ENCODE data around the gene UEVLD.
A peak's percentile ranks its signal among the peaks of the same experiment; 100 is the strongest.

UEVLD gene

DNA sequence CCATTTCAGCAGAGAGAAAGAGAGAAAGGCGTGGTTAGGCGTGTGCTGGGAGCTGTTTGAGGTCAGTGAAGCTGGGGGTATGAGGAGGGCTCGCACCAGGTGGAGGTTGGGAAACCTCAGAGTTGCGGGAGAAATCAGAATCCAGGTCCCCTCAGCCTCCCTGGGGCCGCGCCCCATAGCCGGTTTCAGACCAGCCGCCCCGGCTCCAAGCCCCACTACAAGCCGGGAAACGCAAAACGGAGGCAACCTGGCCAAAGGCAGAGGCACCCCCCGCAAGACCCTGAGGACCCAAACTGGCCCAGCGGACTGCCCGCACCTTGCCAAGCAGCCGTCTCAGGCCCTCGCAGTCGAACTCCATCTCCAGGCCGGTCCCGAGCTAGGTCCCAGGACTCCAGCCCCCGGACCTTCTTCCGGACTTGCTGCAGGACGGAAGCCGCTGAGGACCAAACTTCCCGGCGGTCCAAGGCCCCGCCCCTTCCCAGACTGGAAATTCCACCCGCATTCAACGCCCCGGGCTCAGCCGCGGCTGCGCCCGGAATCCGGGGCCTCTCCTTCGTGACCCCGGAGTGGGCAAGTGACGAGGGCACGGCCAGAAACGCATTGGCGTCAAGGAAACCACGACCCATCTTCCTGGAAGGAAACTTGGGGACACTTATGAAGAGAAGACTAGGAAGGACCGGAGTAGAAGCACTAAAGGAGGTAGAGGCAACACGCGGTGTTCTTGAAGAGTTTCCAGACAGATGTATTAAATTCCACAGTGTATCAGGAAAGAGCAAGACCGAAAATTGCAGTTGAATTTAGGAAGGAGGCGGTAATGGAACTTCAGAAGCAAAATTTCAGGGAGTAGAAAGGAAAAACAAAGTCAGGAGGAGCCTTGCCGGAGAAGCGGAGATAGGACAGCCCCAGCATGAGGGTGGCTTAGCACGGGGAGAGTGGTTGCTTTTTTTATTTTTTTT lies at the start of gene UEVLD:
Gene UEVLD, minus strand, starts transcription at position 438 of the 956 bp plus-strand sequence. Its CDS starts 80 bp downstream, at position 358.
- H3K4me3 ChIP-seq (replicated peaks; ENCODE audit: low read depth, low read length), result peak within 1 kb of the TSS; percentile 82
- TF ChIP-seq, protein P1, sequence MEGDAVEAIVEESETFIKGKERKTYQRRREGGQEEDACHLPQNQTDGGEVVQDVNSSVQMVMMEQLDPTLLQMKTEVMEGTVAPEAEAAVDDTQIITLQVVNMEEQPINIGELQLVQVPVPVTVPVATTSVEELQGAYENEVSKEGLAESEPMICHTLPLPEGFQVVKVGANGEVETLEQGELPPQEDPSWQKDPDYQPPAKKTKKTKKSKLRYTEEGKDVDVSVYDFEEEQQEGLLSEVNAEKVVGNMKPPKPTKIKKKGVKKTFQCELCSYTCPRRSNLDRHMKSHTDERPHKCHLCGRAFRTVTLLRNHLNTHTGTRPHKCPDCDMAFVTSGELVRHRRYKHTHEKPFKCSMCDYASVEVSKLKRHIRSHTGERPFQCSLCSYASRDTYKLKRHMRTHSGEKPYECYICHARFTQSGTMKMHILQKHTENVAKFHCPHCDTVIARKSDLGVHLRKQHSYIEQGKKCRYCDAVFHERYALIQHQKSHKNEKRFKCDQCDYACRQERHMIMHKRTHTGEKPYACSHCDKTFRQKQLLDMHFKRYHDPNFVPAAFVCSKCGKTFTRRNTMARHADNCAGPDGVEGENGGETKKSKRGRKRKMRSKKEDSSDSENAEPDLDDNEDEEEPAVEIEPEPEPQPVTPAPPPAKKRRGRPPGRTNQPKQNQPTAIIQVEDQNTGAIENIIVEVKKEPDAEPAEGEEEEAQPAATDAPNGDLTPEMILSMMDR (IDR thresholded peaks at IDR 0.05; ENCODE audit: low read depth, low read length, missing control alignments), result no peak
- DNase-seq (ENCODE audit: extremely low read depth, low read depth), result peak; percentile 57

DNA sequence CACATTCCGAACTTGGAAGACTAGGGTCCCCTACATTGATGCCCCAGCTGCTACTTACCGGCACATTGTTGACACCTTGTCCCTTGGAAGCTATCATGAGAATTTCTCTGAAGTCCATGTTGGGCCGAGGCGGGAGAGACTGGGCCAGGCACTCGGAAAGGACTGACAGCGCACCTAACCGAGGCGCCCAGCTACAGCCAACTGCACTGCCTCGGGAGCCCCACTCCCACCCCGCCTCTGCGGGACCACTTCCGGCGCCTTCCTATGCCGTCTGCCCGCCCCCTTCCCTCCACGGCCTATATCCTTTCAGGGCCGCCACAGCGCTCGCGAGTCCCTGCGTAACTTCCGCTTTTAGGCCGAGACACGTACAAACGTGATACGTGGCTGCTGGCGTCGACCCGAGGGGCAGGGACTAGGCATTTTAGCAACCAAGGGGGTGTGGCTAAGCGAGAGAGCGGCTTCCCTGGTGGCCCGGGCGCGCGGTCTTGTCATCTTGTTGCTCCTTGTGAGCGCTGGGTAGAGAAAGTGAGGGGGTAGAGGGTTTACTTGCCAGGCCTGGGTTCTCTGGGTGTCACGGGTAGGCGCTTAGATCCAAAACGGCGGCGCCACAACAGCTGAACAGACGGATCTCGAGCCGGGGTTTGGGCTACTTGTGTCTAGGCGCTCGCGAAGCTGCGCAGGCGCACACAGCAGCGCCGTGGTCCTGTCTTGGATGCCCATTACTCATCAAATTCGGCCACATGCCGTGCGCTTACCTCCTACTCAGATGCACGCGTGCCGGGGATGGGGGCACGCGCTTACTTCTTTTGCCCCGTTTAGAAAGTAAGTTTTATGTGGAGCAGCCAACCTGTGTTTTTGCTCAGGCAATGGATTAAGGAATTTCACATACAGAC lies 45.9 kb upstream of the UEVLD start, which contains the start of gene SPTY2D1:
Gene SPTY2D1, minus strand, starts transcription at position 203 of the 893 bp plus-strand sequence. Its CDS starts 85 bp downstream, at position 118.
- TF ChIP-seq, protein P1 (IDR thresholded peaks at IDR 0.05; ENCODE audit: low read depth, low read length, missing control alignments), result no peak
- peak within 1 kb of the TSS; percentile 100 for H3K4me3 ChIP-seq (replicated peaks; ENCODE audit: low read depth, low read length)
- peak; percentile 97 for DNase-seq (ENCODE audit: extremely low read depth, low read depth)

DNA sequence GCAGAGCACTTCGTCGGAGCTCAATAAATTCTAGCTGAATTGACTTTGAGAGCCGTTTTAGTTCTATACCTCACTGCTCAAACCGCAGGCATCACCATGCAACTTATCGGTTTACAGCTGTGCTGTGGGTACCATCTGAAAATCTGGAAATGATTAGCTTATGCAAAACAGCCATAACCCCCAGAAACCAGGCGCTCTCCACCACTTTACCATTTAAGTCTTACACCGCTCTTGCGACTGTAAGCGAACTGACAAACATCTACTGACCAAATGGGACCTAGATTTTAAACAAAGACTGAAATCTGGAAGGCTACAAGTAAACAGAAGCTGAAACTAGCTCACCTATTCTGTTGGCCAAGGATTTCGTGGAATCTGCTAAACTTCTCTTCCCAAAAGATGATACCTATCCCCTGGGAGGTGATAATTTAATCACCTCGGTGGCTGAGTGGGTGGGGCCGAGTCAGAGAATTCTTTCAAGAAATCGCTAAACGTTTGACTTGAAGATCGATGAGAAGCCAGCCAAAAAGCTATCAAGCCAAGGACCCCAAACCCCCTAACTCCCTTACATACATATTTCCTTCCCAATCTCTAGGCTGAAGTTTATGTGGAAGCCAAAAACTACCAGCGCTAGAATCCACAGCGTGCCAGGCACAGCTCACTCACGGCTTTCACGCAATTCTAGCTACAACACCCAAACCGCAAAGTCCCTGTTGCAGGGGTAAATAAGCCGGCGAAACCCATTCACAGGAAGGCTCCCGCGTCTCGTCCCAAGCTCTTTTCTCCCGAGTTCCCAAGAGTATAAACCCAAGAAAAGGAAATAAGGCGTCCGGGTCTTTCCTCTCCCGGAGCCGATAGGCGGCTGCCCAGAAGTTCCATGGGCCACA lies 45.0 kb upstream of the UEVLD start:
- peak overlapping the region; percentile 100 for H3K4me3 ChIP-seq (replicated peaks; ENCODE audit: low read depth, low read length)
- TF ChIP-seq, protein P1 (IDR thresholded peaks at IDR 0.05; ENCODE audit: low read depth, low read length, missing control alignments), result no peak
- peak; percentile 48 for DNase-seq (ENCODE audit: extremely low read depth, low read depth)

DNA sequence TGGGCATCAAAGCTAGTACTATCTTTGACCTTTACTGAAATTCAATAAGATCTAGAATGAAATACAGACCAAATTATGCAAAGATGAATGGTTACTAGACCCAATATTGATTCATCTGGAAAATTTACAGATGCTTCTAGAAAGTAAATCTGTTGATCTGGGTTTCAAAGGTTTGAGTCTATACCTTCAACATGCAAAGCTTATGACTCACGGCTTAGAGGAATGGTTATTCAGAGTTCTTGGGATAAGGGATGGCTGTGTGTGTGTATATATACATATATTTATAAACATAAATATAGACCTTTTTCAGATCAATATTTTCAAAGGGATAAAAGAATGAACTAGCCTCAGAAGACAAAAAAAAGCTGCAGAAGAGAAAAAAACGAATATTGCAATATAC lies 44.3 kb upstream of the UEVLD start:
- peak overlapping the region; percentile 100 for H3K4me3 ChIP-seq (replicated peaks; ENCODE audit: low read depth, low read length)
- TF ChIP-seq, protein P1 (IDR thresholded peaks at IDR 0.05; ENCODE audit: low read depth, low read length, missing control alignments), result no peak

DNA sequence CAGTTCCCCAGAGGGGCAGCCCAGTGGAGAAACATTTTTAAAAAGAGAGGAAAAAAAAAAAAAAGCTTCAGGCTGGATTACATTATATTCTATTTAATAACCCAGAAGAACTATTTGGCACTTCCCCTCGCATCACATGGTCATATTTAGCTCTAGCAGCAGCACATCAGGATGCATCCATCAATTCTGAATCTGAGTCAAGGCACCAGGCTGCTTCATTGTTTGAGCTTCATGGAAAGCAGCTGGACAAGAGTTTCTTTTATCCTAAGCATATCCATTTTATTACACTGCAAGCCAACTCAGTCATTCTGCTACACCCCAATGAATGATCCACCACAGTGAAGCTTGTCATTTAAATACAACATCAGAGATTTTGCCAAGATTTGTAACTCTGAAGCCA lies 35.6 kb upstream of the UEVLD start:
- H3K4me3 ChIP-seq (replicated peaks; ENCODE audit: low read depth, low read length), result no peak overlapping the region
- no peak for DNase-seq (ENCODE audit: extremely low read depth, low read depth)
- TF ChIP-seq, protein P1 (IDR thresholded peaks at IDR 0.05; ENCODE audit: low read depth, low read length, missing control alignments), result no peak

More for the DNA sequence above, 44.3 kb upstream of the UEVLD start:
- no peak for DNase-seq (ENCODE audit: extremely low read depth, low read depth)

DNA sequence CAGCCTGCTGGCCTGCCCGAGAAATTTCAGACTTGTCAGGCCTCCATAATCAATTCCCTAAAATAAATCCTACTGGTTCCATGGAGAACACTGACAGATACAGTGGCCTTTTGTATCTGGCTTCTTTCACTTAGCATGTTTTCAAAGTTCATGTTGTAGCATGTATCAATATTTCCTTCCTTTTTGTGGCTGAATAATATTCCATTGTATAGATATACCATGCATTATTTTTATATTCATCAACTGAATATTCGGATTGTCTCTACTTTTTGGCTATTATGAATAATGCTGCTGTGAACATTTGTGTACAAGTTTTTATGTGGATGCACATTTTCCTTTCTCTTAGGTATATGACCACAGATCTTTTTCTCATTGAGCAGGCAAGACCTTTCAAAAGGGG lies 35.2 kb upstream of the UEVLD start:
- H3K4me3 ChIP-seq (replicated peaks; ENCODE audit: low read depth, low read length), result no peak overlapping the region
- TF ChIP-seq, protein P1 (IDR thresholded peaks at IDR 0.05; ENCODE audit: low read depth, low read length, missing control alignments), result no peak
- no peak for DNase-seq (ENCODE audit: extremely low read depth, low read depth)
